ENCODE data around the gene GSTK1.
"Not testable (repeated sequence)": the region's sequence is repeated elsewhere in the genome, so short reads cannot be mapped to it uniquely, and the experiment has no call there.

DNA sequence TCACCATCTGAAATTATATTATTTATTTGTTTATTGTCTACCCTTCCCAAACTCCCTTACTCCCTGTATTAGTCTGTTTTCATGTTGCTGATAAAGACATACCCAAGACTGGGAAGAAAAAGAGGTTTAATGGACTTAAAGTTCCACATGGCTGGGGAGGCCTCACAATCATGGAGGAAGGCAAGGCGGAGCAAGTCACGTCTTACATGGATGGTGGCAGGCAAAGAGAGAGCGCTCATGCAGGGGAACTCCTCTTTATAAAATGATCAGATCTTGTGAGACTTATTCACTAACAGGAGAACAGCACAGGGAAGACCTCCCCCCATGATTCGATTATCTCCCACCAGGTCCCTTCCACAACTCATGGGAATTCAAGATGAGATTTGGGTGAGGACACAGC lies 49.8 kb upstream of the GSTK1 start:
- not testable (repeated sequence) for TF ChIP-seq CTCF, POLR2A, POLR2AphosphoS5 (IDR thresholded peaks at IDR 0.05)
